Stimulated activated CD8-positive, alpha-beta memory T cell treated with anti-CD3 and anti-CD28 coated beads, Interleukin-2, amount 100 ng/mL, for 1 hour (primary cell): ENCODE data around the gene HS6ST1.

ENCODE experiments used
- DNase-seq, 2 donors: peaks; one replicate each; pipeline ENCODE4 v3.0.0-alpha.2; 2020; ENCODE audit warnings: low read depth in 2 of 2

Gene HS6ST1

GRCh38 chr2:128298846-128299507 lies 19.7 kb downstream of the HS6ST1 start:
- DNase-seq: no peak

DNA sequence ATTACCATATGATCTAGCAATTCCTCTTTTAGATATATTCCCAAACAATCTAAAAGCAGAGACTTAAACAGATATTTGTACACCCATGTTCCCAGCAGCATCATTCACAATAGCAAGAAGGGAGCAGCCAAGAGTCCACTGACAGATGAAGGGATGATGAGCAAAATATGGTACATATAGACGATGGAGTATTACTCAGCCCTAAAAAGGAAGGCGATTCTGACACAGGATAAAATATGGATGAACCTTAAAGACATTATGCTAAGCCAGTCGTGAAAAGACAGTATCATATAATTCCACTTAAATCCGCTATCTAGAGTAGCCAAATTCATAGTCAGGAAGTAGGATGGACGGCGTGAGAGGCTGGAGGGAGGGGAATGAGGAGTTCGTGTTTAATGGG lies 20.4 kb downstream of the HS6ST1 start:
- no peak for DNase-seq

DNA sequence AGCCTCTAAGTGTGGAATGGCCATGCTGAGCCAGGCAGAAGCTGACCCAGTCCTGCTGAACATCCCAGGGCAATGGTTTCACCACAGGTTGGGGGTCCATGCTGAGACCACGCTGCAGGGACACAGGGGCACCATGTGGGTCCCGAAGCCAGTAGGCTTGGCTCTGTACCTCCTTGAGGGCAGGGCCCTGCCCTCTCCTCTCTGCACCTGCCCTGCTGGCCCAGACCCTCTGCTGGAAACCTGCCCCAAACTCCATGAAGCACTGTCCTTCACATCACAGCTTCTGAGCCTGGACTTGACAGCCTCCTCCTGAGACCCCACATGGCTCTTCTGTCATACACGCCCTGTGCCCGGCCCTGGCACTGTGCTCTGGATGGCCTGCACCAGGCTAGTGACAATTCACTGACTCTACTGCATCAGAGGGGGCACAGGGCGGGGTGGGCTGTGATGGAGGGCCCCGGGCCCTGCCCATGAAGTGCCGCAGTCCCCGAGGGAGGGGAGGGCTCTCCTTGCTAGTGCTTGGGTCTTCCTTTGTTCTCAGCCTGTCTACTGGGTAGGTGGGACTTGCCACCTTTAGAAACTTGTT lies 24.7 kb downstream of the HS6ST1 start:
- DNase-seq: no peak

DNA sequence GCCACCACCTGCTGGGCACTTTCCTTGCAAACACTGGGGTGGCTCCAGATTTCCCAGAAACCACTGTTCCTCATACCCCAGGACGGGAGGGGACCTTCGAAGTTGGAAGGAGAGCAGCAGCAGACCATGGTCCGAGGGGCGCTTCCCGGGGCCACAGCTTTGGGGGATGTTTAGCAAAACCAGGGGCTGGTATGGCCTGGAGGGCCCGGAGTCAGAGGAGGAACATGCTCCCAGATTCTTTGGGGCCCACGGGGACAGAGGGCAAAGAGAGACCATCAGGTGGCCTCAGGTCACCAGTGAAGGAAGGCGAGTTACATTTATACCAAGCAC lies 25.3 kb downstream of the HS6ST1 start:
- no peak for DNase-seq

DNA sequence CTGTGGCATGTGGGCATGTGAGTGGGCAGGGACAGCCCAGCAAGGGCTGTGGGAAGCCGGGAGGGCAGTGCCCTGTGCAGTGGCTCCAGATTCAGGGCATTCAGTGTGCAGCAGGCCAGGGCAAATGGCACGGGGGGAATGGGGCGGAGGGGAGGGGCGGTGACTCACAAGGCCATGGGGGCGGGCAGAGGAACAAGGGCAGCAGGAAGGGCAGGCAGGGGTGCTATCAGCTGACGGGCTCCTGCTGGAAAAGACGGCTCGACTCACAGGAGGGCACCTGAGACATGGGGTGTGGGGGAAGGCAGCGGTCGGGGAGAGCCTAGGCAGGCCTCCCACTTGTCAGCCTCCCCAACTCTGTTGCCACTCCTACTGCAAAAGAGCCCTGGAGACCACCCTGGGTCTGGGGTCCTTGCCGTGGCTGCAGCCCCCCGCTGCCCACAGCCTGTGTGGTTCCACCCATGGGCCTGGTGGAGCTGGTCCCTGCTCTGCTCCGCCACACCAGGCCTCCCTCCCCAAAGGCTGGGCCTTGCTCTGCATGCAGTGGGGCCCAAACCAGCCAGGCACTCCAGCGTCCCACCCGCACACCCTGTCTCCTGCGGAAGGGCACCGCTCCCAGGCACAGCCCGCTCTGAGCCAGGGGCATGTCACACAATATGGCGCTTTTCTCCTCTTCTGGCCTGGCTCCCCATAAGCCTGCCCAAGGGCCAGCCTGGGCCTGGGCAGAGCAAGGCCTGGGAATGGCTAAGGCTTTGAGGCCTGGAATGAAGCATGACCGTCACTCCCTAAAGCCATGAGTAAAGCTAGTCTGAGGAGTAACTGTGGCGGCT lies 25.9 kb downstream of the HS6ST1 start:
- DNase-seq: no peak

- no peak for DNase-seq
Measured at GRCh38 chr2:128291844-128292598, 26.6 kb downstream of the HS6ST1 start.

GRCh38 chr2:128291161-128291843 lies 27.4 kb downstream of the HS6ST1 start:
- no peak for DNase-seq

DNA sequence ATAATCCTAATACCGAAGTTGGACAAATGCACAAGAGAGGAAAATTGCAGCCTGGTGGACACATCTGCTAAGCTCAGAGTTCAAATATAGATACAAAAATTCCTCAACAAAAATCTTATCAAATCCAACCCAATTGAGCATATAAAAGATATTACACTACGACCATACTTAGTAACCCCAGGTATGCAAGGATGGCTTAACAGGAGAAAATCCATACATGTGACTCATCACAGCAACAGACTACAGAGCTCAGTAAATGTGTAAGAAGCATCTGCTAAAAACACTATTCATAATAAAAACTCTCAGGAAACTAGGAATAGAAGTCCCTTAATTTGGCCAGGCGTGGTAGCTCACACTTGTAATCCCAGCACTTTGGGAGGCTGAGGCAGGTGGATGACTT lies 28.3 kb downstream of the HS6ST1 start:
- DNase-seq: no peak

DNA sequence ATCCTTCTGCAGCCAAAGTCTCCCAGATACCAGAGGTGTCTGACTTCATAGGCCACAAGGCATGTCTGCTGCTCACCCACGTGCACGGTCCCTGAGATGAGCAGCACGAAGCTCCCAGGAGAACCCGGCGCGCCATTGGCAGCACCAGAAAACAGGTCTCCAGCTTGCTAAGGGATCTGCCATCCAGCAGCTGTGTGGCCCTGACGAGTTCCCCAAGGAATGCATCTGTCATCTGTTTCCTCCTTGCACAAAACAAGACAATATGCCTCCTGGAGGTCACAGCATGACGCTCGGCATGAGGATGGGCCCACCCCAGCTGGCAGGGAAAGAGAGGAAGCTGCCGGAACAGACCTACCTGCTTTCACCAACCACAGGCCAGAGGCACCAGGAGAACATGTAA lies 29.2 kb downstream of the HS6ST1 start:
- no peak for DNase-seq

DNA sequence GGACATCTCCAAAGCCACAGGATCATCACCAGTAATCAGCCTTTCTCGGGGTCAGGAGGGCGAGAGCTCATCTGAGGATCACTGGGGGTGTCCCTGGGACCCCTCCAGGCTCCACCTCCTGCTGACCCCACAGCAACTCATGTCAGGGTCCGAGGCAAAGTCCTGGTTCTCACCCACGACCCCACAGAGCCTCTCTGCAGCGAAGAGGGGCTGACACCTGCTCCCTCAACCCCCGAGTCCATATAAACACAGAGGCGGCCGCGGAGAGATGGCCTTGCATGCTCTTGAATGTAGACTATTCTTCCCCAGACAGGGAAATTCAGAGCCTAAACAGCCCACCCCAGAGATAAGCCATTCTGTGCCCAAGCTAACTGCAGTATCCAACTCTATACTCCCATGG lies 29.9 kb downstream of the HS6ST1 start:
- no peak for DNase-seq

DNA sequence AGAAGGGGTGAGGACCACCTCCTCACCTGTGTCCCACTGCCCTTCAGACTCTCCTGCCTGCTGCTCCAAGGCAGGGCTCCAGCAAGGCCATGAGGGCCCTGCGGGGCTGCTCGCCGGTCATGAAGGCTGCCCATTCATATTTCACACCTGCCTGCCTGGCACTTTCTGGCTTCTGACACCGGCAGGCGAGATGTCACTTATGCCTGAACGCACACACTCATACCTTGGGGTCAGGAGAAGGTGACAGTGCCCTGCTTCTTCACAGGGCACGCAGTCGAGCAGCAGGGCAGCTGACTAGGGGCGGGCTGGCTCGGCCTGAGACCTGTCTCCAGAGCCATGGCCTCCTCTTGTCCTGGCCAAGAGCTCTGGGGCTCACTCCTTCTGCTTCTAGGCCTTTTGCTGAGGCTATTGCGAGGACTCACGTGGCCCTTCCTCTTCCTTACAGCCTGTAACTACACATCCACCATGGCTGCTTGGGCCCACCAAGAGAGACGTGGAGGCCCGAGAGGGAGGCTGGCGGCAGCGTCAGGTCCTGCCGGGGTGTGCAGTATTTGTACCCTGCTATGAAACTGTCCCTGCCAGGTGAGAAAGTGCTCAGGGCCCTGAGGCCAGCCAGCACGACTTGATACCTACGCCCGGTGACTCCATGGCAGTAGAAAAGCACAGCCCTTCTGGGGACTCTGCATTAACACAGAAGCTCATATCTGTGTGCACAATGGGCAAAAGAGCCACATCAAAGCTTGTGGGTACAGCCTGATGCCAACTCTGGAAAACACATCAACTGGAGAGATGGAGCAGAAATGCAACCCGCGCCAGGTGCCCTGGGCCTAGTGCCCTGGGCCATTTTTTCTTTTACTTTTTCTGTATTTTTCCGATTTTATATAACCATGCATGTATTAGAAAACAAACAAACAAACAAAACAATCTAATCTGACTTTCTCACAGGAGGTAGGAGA lies 30.6 kb downstream of the HS6ST1 start:
- DNase-seq: no peak

DNA sequence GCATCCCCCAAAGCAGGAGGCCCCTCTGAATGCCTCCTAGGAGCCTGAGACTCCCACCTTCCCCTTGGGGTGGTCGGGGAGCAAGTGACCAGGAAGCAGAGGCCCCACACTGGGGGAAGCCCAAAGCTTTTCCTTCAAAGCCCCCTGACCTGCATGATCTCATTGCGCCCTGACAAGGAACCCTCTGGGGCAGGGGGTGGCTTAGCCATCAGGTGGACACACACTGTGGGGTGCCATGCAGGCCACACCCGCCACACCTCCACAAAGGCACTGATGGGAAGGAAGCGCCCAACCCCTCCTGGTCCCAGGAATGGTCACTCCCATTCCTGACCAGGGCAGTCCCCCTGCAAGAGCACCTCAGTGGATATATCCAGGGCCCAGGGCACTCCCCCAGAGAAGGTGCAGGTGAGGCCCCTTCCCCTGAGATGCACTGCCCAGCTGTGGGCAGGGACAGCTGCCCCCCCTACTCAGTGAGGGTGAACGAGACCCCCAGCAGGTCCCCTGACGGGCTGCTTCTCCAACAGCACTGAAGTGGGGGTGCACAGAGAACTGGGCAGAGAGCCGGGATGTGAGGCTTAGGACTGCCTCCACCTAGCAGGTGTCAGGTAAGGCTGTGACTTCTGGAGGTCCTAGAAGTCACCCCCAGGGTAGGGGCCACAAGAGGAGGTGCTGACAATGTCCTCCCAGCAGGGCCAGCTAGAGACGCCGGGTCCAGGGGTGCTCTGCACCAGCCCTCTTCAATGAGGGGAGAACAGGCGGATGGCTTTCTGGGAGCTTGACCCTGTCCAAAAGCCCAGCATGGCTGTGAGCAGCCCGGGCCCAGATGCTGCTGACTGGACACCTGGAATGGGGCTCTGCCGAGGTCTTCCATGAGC lies 31.5 kb downstream of the HS6ST1 start:
- DNase-seq: no peak

- DNase-seq: no peak
Measured at GRCh38 chr2:128286011-128286721, 32.5 kb downstream of the HS6ST1 start.

- DNase-seq: no peak
Measured at GRCh38 chr2:128285329-128285931, 33.2 kb downstream of the HS6ST1 start.

DNA sequence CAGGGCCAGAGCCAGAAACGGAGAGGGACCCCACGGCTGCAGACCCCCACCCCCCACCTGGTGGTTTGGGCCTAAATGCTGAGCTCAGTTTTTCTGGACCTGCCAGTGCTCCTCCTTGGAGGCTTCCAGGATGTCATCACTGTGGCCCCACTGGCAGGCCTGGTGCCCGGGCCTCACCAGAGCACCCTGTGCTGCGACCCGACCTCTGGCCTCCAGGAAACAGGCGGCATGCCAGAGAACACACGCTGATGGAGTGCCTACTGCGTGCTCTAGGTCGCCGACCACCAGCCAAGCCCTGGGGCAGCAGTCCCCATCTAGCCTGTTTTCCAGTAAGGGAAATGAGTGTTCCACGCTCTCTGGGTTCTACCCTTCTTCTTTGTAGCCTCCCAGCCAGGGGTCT lies 33.8 kb downstream of the HS6ST1 start:
- DNase-seq: no peak

- DNase-seq: no peak
Measured at GRCh38 chr2:128284037-128284441, 34.6 kb downstream of the HS6ST1 start.

GRCh38 chr2:128282976-128283810 lies 35.5 kb downstream of the HS6ST1 start:
- no peak for DNase-seq
